ENCODE results near the gene ECI1.

ECI1 gene

DNA sequence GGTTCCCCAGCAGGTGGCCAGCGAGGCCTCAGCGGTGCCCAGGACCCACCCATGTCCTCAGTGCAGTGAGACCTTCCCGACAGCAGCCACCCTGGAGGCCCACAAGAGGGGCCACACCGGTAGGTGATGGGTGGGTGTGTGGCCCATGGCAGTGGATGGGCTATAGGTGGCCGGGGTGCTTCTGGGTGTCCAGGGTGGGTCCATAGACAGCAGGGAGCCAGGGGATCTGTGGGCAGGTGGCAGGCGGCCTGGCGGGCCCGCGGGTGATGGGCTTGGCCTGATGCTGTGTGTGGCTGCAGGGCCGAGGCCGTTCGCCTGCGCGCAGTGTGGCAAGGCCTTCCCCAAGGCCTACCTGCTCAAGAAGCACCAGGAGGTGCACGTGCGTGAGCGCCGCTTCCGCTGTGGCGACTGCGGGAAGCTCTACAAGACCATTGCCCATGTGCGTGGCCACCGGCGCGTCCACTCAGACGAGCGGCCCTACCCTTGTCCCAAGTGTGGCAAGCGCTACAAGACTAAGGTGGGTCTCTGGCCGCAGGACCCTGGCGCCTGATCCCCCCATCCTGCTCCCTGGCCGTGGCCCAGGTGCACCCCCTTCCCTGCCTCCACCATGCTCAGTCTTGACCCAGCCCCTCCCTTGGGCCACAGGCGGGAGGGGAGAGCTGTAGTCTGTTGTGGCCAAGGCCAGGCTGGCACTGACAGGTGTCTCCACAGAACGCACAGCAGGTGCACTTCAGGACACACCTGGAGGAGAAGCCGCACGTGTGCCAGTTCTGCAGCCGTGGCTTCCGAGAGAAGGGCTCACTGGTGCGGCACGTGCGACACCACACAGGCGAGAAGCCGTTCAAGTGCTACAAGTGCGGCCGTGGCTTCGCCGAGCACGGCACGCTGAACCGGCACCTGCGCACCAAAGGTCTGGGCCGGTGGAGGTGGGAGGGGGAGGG lies 17.2 kb downstream of the ECI1 start:
- Histone ChIP-seq H3K27me3 (replicated peaks; ENCODE audit: control insufficient read depth, insufficient read depth, low read length) (no peaks in the 10 kb centered on the region), H3K36me3 (ENCODE audit: control insufficient read depth, insufficient read depth, low read length) (peaks cover 37% of the 10 kb centered on the region), H3K4me3 (replicated peaks; ENCODE audit: low read depth, low read length) (no peak overlapping the region)
- no peak for TF ChIP-seq CTCF (IDR thresholded peaks at IDR 0.05; ENCODE audit: insufficient read depth, low read length, poor library complexity, severe bottlenecking)
- DNase-seq (ENCODE audit: extremely low read depth, insufficient read length), result peak; percentile 26

- H3K36me3 ChIP-seq (ENCODE audit: control insufficient read depth, insufficient read depth, low read length), result peaks cover 43% of the 10 kb centered on the region
- no peaks in the 10 kb centered on the region for H3K27me3 ChIP-seq (replicated peaks; ENCODE audit: control insufficient read depth, insufficient read depth, low read length)
- no peak for TF ChIP-seq CTCF (IDR thresholded peaks at IDR 0.05; ENCODE audit: insufficient read depth, low read length, poor library complexity, severe bottlenecking)
- no peak overlapping the region for H3K4me3 ChIP-seq (replicated peaks; ENCODE audit: low read depth, low read length)
- DNase-seq (ENCODE audit: extremely low read depth, insufficient read length), result no peak
Measured at GRCh38 chr16:2233046-2233775, 18.2 kb downstream of the ECI1 start.

- H3K4me3 ChIP-seq (replicated peaks; ENCODE audit: low read depth, low read length), result no peak overlapping the region
- no peak for DNase-seq (ENCODE audit: extremely low read depth, insufficient read length)
- H3K36me3 ChIP-seq (ENCODE audit: control insufficient read depth, insufficient read depth, low read length), result peaks cover 44% of the 10 kb centered on the region
Measured at GRCh38 chr16:2232094-2232990, 19.0 kb downstream of the ECI1 start.

GRCh38 chr16:2231016-2231931 lies 20.1 kb downstream of the ECI1 start:
- TF ChIP-seq CTCF (IDR thresholded peaks at IDR 0.05; ENCODE audit: insufficient read depth, low read length, poor library complexity, severe bottlenecking), result no peak
- Histone ChIP-seq H3K36me3 (ENCODE audit: control insufficient read depth, insufficient read depth, low read length) (peaks cover 46% of the 10 kb centered on the region), H3K4me3 (replicated peaks; ENCODE audit: low read depth, low read length) (no peak overlapping the region), H3K27me3 (replicated peaks; ENCODE audit: control insufficient read depth, insufficient read depth, low read length) (no peaks in the 10 kb centered on the region)
- DNase-seq (ENCODE audit: extremely low read depth, insufficient read length), result no peak

More at GRCh38 chr16:2232094-2232990, 19.0 kb downstream of the ECI1 start:
- H3K27me3 ChIP-seq (replicated peaks; ENCODE audit: control insufficient read depth, insufficient read depth, low read length), result no peaks in the 10 kb centered on the region
- TF ChIP-seq CTCF (IDR thresholded peaks at IDR 0.05; ENCODE audit: insufficient read depth, low read length, poor library complexity, severe bottlenecking), result no peak
